HCT116 (cell line): ENCODE results near the gene MICU2. TPM values are rescaled to one million over a fixed set of nuclear protein-coding genes. Genes with fewer than 3 reads are reported as not detected.

Source experiments
- ATAC-seq: fragments of 200-7000 bp; cut with Tn5 transposase; 2 replicates; pipeline ENCODE4 v1.9.1; 2020; ENCODE audit warnings: mild to moderate bottlenecking, moderate library complexity
- BruUV-seq: library from RNA; stranded (reverse); fragments of 400-500 nt; replicated peaks from 2 replicates; lab custom pipeline; 2021; lab: Mats Ljungman, UMichigan
- CTCF ChIA-PET: fragments of 300-600 bp; sonication (Branson Sonifier 250); formaldehyde crosslinking; loops from one replicate; lab custom pipeline; 2021; ENCODE audit warnings: antibody characterized with exemption; lab: Charles Lee
- POLR2A ChIA-PET: fragments of 300-600, 350-600 bp; sonication (Branson Sonifier 250); formaldehyde crosslinking; loops from one replicate; lab custom pipeline; 2021; ENCODE audit warnings: antibody characterized with exemption; lab: Charles Lee
- RAD21 ChIA-PET, 2 experiments: fragments of 300-600 bp; sonication (Branson Sonifier 250); formaldehyde crosslinking; loops; one replicate each; lab custom pipeline; 2023; ENCODE audit warnings: low total read pairs in 2 of 2; ENCODE audit not compliant: uncharacterized antibody in 2 of 2, unreplicated experiment in 2 of 2, low non-redundant PET in 1 of 2; lab: Charles Lee
- DNase-seq: peaks from one replicate; pipeline ENCODE4 v3.0.0-alpha.2; 2010; ENCODE audit warnings: low read depth, low spot score
- H2AFZ ChIP-seq: fragments of 200-600 bp; shearing (Covaris generic), sonication (generic); 2 replicates; pipeline ENCODE4 v1.6.1; 2017; ENCODE audit warnings: low read depth, mixed run types, mixed read lengths, antibody characterized with exemption, low read length; ENCODE audit not compliant: poor library complexity, severe bottlenecking
- H3K27ac ChIP-seq: 2 replicates; pipeline ENCODE4 v1.5.1; 2012; ENCODE audit warnings: low read depth, low read length
- H3K27me3 ChIP-seq: fragments of 200-600 bp; sonication (generic); 2 replicates; pipeline ENCODE4 v1.6.1; 2016; ENCODE audit warnings: mixed run types, low read length, mixed read lengths; ENCODE audit not compliant: insufficient read depth
- H3K36me3 ChIP-seq, 2 experiments: fragments of 200-500 bp in 1 of 2; fragments of 200-600 bp in 1 of 2; sonication (Bioruptor generic) in 1 of 2; sonication (generic) in 1 of 2; 2 replicates each; pipeline versions ENCODE4 v1.5.1 to v1.6.1; 2014 to 2016; ENCODE audit warnings: low read length in 2 of 2, inconsistent platforms in 1 of 2, mixed read lengths in 1 of 2, mixed run types in 1 of 2; ENCODE audit not compliant: insufficient read depth in 2 of 2, control insufficient read depth in 1 of 2
- H3K4me1 ChIP-seq, 2 experiments: fragments of 200-600 bp in 1 of 2; sonication (generic) in 1 of 2; 2 replicates each; pipeline versions ENCODE4 v1.5.1 to v1.6.1; 2012 to 2017; ENCODE audit warnings: low read length in 2 of 2, inconsistent platforms in 1 of 2, mild to moderate bottlenecking in 1 of 2, mixed read lengths in 1 of 2, mixed run types in 1 of 2, moderate library complexity in 1 of 2; ENCODE audit not compliant: insufficient read depth in 2 of 2, control insufficient read depth in 1 of 2
- H3K4me2 ChIP-seq: fragments of 200-600 bp; sonication (generic); 2 replicates; pipeline ENCODE4 v1.6.1; 2017; ENCODE audit warnings: mixed run types, low read length, mixed read lengths
- H3K4me3 ChIP-seq, 2 experiments: fragments of 200-600 bp in 1 of 2; sonication (generic) in 1 of 2; replicated peaks in 1 of 2; 2 replicates each; pipeline ENCODE4 v1.5.1; 2011 to 2016; ENCODE audit warnings: low read length in 2 of 2, control low read depth in 1 of 2, low read depth in 1 of 2, mild to moderate bottlenecking in 1 of 2, mixed read lengths in 1 of 2, mixed run types in 1 of 2
- H3K79me2 ChIP-seq: fragments of 200-600 bp; sonication (generic); 2 replicates; pipeline ENCODE4 v1.6.1; 2017; ENCODE audit warnings: mild to moderate bottlenecking, mixed run types, low read length, moderate library complexity, mixed read lengths; ENCODE audit not compliant: insufficient read depth
- H3K9ac ChIP-seq: fragments of 200-600 bp; sonication (generic); 2 replicates; pipeline ENCODE4 v1.6.1; 2016; ENCODE audit warnings: low read length, mixed read lengths
- H3K9me2 ChIP-seq: fragments of 200-600 bp; sonication (generic), shearing (Covaris generic); 2 replicates; pipeline ENCODE4 v1.6.1; 2017; ENCODE audit warnings: mixed run types, mild to moderate bottlenecking, moderate library complexity; ENCODE audit not compliant: insufficient read depth
- H3K9me3 ChIP-seq, 2 experiments: fragments of 200-500 bp in 1 of 2; fragments of 200-600 bp in 1 of 2; sonication (Bioruptor generic) in 1 of 2; sonication (generic) in 1 of 2; 2 replicates each; pipeline ENCODE4 v1.6.1; 2014 to 2017; ENCODE audit warnings: low read length in 2 of 2, mixed read lengths in 2 of 2, inconsistent platforms in 1 of 2, low read depth in 1 of 2, mild to moderate bottlenecking in 1 of 2, mixed run types in 1 of 2, moderate library complexity in 1 of 2; ENCODE audit not compliant: control insufficient read depth in 1 of 2, insufficient read depth in 1 of 2
- H4K20me1 ChIP-seq: fragments of 200-600 bp; sonication (generic), shearing (Covaris generic); 2 replicates; pipeline ENCODE4 v1.6.1; 2017; ENCODE audit warnings: mixed run types, mild to moderate bottlenecking, moderate library complexity; ENCODE audit not compliant: insufficient read depth
- CBX3 ChIP-seq: IDR thresholded peaks from 2 replicates; pipeline ENCODE4 v1.6.1; 2012; ENCODE audit warnings: low read depth
- CEBPB ChIP-seq: IDR thresholded peaks from 2 replicates; pipeline ENCODE4 v1.6.1; 2012; ENCODE audit warnings: low read depth
- EGR1 ChIP-seq: IDR thresholded peaks from 2 replicates; pipeline ENCODE4 v1.6.1; 2012; ENCODE audit warnings: low read depth
- ELF1 ChIP-seq: IDR thresholded peaks from 2 replicates; pipeline ENCODE4 v1.6.1; 2012; ENCODE audit warnings: low read depth, borderline replicate concordance
- EZH2 ChIP-seq: fragments of 200-600 bp; sonication (generic); IDR thresholded peaks from 2 replicates; pipeline ENCODE4 v1.6.1; 2017; ENCODE audit warnings: antibody characterized with exemption, mixed run types
- EZH2phosphoT487 ChIP-seq: fragments of 200-600 bp; IDR thresholded peaks from 2 replicates; pipeline ENCODE4 v1.6.1; 2018; ENCODE audit warnings: antibody characterized with exemption, borderline replicate concordance
- FOSL1 ChIP-seq: IDR thresholded peaks from 2 replicates; pipeline ENCODE4 v1.6.1; 2012; ENCODE audit warnings: low read depth
- JUND ChIP-seq: IDR thresholded peaks from 2 replicates; pipeline ENCODE4 v1.6.1; 2012
- POLR2A ChIP-seq: IDR thresholded peaks from 2 replicates; pipeline ENCODE4 v1.7.0; 2011; ENCODE audit warnings: borderline replicate concordance; ENCODE audit not compliant: insufficient read depth, insufficient read length; ENCODE audit errors: extremely low read depth
- RAD21 ChIP-seq: IDR thresholded peaks from 2 replicates; pipeline ENCODE4 v1.6.1; 2012; ENCODE audit warnings: low read depth, mild to moderate bottlenecking
- SIN3A ChIP-seq: IDR thresholded peaks from 2 replicates; pipeline ENCODE4 v1.6.1; 2012; ENCODE audit warnings: low read depth
- SP1 ChIP-seq: IDR thresholded peaks from 2 replicates; pipeline ENCODE4 v1.6.1; 2012; ENCODE audit warnings: low read depth
- SRF ChIP-seq: IDR thresholded peaks from 2 replicates; pipeline ENCODE4 v1.6.1; 2012; ENCODE audit warnings: low read depth
- TCF7L2 ChIP-seq: IDR thresholded peaks from 2 replicates; pipeline ENCODE4 v1.7.0; 2011; ENCODE audit warnings: borderline replicate concordance, inconsistent platforms; ENCODE audit not compliant: insufficient read depth, insufficient read length; ENCODE audit errors: extremely low read depth
- ZNF274 ChIP-seq: fragments of 200-500 bp; sonication (Bioruptor generic); IDR thresholded peaks from 2 replicates; pipeline ENCODE4 v1.6.1; 2014; ENCODE audit warnings: mild to moderate bottlenecking, low read depth, low read length, inconsistent platforms
- intact Hi-C: fragments of 100-400 bp; cut with micrococcal nuclease; formaldehyde crosslinking; loops from 2 replicates; pipeline ENCODE4 v1.10.0; 2022
- total RNA-seq: library from RNA; stranded (reverse); gene quantifications from one replicate; pipeline ENCODE4 v1.2.1, GENCODE V29; 2021; ENCODE audit not compliant: unreplicated experiment
- TF ChIP-seq, protein P1 (sequence below), 3 experiments: fragments of 200-600 bp in 1 of 3; sonication (generic) in 1 of 3; IDR thresholded peaks in 2 of 3; conservative IDR thresholded peaks in 1 of 3; 2 replicates each; pipeline ENCODE4 v1.5.1; 2012 to 2017; ENCODE audit warnings: low read depth in 2 of 3, low read length in 2 of 3, antibody characterized with exemption in 1 of 3, borderline replicate concordance in 1 of 3, control low read depth in 1 of 3, mild to moderate bottlenecking in 1 of 3, mixed read lengths in 1 of 3, mixed run types in 1 of 3, moderate library complexity in 1 of 3; ENCODE audit not compliant: insufficient read depth in 1 of 3
- TF ChIP-seq, protein P2 (sequence below): IDR thresholded peaks from 2 replicates; pipeline ENCODE4 v1.6.1; 2012
- TF ChIP-seq, protein P3 (sequence below): IDR thresholded peaks from 2 replicates; pipeline ENCODE4 v1.6.1; 2011; ENCODE audit warnings: mild to moderate bottlenecking, low read length, moderate library complexity; ENCODE audit not compliant: insufficient replicate concordance; ENCODE audit errors: extremely low read depth

Gene MICU2
- total RNA-seq, 1 experiment from 2014 or later: 41.0 TPM

DNA sequence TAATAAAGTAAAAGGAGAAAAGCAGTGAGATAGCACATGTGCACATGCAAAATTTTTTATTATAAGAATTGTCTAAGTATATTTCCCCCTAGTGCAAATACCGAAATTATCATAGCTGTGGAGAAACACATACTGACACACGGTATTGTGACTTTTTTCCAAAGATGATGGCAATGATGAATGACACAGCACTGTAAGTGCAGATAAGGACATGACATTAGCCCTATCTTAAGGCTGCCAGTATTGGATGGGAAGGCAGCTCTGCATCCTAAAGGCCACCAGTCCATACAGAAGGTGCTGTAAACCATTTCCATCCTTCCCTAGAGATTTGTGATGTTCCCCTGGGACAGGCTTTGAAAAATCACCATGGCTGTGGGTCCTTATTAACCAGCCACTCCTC is 11.5 kb upstream of the MICU2 start:
- no peak overlapping the region for H3K9ac ChIP-seq
- no peaks in the 10 kb centered on the region for H3K79me2 ChIP-seq
- H3K9me2 ChIP-seq: no peaks in the 10 kb centered on the region
- no peak overlapping the region for H3K27ac ChIP-seq
- no peak overlapping the region for H2AFZ ChIP-seq
- H3K36me3 ChIP-seq: no peaks in the 10 kb centered on the region
- no TSS peak for BruUV-seq
- TF ChIP-seq, protein P1, sequence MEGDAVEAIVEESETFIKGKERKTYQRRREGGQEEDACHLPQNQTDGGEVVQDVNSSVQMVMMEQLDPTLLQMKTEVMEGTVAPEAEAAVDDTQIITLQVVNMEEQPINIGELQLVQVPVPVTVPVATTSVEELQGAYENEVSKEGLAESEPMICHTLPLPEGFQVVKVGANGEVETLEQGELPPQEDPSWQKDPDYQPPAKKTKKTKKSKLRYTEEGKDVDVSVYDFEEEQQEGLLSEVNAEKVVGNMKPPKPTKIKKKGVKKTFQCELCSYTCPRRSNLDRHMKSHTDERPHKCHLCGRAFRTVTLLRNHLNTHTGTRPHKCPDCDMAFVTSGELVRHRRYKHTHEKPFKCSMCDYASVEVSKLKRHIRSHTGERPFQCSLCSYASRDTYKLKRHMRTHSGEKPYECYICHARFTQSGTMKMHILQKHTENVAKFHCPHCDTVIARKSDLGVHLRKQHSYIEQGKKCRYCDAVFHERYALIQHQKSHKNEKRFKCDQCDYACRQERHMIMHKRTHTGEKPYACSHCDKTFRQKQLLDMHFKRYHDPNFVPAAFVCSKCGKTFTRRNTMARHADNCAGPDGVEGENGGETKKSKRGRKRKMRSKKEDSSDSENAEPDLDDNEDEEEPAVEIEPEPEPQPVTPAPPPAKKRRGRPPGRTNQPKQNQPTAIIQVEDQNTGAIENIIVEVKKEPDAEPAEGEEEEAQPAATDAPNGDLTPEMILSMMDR (IDR thresholded peaks at IDR 0.05 in 2 of 3, conservative IDR thresholded peaks at IDR 0.05 in 1 of 3; ENCODE audit: borderline replicate concordance in 1 of 3, insufficient read depth in 1 of 3, low read depth in 2 of 3, low read length in 2 of 3): no peak
- TF ChIP-seq ELF1: no peak
- TF ChIP-seq POLR2A: no peak
- no peak for TF ChIP-seq CEBPB
- TF ChIP-seq JUND: no peak
- TF ChIP-seq FOSL1: no peak
- TF ChIP-seq ZNF274: no peak
- no peak for TF ChIP-seq SIN3A
- TF ChIP-seq SRF: no peak
- no peak for TF ChIP-seq EZH2
- no peak for TF ChIP-seq TCF7L2
- no peak for TF ChIP-seq CBX3
- TF ChIP-seq SP1: no peak
- no peak for TF ChIP-seq EGR1
- no peak for TF ChIP-seq EZH2phosphoT487
- no peak for TF ChIP-seq RAD21
- TF ChIP-seq, protein P2, sequence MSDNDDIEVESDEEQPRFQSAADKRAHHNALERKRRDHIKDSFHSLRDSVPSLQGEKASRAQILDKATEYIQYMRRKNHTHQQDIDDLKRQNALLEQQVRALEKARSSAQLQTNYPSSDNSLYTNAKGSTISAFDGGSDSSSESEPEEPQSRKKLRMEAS: no peak
- TF ChIP-seq, protein P3, sequence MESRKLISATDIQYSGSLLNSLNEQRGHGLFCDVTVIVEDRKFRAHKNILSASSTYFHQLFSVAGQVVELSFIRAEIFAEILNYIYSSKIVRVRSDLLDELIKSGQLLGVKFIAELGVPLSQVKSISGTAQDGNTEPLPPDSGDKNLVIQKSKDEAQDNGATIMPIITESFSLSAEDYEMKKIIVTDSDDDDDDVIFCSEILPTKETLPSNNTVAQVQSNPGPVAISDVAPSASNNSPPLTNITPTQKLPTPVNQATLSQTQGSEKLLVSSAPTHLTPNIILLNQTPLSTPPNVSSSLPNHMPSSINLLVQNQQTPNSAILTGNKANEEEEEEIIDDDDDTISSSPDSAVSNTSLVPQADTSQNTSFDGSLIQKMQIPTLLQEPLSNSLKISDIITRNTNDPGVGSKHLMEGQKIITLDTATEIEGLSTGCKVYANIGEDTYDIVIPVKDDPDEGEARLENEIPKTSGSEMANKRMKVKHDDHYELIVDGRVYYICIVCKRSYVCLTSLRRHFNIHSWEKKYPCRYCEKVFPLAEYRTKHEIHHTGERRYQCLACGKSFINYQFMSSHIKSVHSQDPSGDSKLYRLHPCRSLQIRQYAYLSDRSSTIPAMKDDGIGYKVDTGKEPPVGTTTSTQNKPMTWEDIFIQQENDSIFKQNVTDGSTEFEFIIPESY: no peak
- intact Hi-C loops: no loop called here
- no peaks in the 10 kb centered on the region for H3K9me3 ChIP-seq
- no peak for ATAC-seq
- no peak for DNase-seq
- no peaks in the 10 kb centered on the region for H4K20me1 ChIP-seq
- H3K4me3 ChIP-seq: no peak overlapping the region
- no peak overlapping the region for H3K4me2 ChIP-seq
- no peaks in the 10 kb centered on the region for H3K27me3 ChIP-seq
- POLR2A ChIA-PET: no interaction called here
- RAD21 ChIA-PET: no interaction called here
- CTCF ChIA-PET: interaction anchor here (1.7 to 2.6 kb wide), 2 partner anchors 9 to 23 kb away, joined by 3 to 12 read pairs; no protein-coding TSS in a partner anchor
- H3K4me1 ChIP-seq: peaks cover 5 to 12% of the 10 kb centered on the region in 2 experiments
